ENCODE data around the gene ZNF511.
A peak's percentile ranks its signal among the peaks of the same experiment; 100 is the strongest.
"Not testable (repeated sequence)": the region's sequence is repeated elsewhere in the genome, so short reads cannot be mapped to it uniquely, and the experiment has no call there.

ZNF511 gene

DNA sequence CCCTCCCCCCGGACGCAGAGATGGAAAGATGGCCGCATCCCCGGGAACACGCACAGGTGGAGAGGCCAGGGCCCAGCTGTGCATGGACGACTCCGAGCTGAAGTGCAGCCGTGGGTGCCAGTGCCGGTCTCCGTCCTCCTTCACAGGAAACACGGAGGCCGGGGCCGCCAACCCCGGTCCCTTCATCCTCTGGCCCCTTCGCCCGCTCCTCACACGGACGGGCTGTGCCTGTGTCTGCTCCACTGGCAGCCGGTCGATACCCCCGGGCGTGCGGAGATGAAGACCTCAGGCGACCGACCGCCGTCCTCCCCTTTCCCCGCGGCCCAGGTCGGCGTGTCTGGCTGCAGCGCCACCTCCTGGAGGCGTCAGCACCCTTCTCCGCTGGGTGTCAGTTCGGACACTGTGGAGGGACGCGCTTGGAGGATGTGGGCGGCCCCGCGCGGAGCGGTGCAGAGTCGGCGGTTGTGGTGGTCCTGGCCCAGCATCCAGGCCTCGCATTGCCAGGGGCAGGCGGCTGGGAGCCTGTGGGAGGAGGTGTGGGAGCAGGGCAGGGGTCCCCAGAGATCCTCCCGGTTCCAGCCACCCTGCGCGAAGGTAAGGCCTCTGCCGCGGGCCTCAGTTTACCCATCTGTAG is 9.9 kb downstream of the ZNF511 start:
- Histone ChIP-seq H3F3A (ENCODE audit: control insufficient read depth, insufficient read depth) (no peaks in the 10 kb centered on the region), H3K4me2 (ENCODE audit: low read length) (peak overlapping the region; percentile 68), H4K20me1 (ENCODE audit: control insufficient read depth, insufficient read depth, low read depth, low read length) (no peaks in the 10 kb centered on the region), H3K27ac (ENCODE audit: low read depth, low read length) (no peak overlapping the region), H3K79me2 (ENCODE audit: control insufficient read depth, low read length) (no peaks in the 10 kb centered on the region), H3K9me3 (ENCODE audit: control insufficient read depth, insufficient read depth, low read length) (peaks cover 3% of the 10 kb centered on the region; the same call in 1 of the 2 replicates), H3K4me1 (ENCODE audit: control insufficient read depth, low read length) (peaks cover 10% of the 10 kb centered on the region), H3K36me3 (ENCODE audit: control insufficient read depth, low read length) (no peaks in the 10 kb centered on the region), H3K9me2 (replicated peaks; ENCODE audit: control insufficient read depth, low read length) (no peaks in the 10 kb centered on the region), H3K27me3 (ENCODE audit: control insufficient read depth, low read length) (no peaks in the 10 kb centered on the region), H3K4me3 (ENCODE audit: low read length) (peak overlapping the region; percentile 54)
- TF ChIP-seq EZH2phosphoT487 (IDR thresholded peaks at IDR 0.05; ENCODE audit: borderline replicate concordance, low read length) (no peak), CTCF (IDR thresholded peaks at IDR 0.05; ENCODE audit: low read depth, low read length, poor library complexity, severe bottlenecking) (peak; percentile 83)

DNA sequence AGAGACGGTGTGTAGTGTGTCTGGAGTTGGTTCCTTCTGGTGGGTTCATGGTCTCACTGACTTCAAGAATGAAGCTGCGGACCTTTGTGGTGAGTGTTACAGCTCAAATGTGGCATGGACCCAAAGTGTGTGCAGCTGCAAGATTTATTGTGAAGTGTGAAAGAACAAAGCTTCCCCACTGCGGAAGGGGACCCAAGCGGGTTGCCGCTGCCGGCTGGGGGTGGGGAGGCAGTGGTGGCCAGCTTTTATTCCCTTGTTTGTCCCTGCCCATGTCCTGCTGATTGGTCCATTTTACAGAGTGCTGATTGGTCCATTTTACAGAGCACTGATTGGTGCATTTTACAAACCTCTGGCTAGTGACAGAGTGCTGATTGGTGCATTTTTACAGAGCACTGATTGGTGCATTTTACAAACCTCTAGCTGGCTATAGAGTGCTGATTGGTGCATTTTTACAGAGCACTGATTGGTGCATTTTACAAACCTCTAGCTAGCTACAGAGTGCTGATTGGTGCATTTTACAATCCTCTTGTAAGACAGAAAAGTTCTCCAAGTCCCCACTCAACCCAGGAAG is 12.2 kb downstream of the ZNF511 start:
- not testable (repeated sequence) for H3K4me2 ChIP-seq (ENCODE audit: low read length); H3K4me1 ChIP-seq (ENCODE audit: control insufficient read depth, low read length); H3K27ac ChIP-seq (ENCODE audit: low read depth, low read length); H3F3A ChIP-seq (ENCODE audit: control insufficient read depth, insufficient read depth); H3K9me2 ChIP-seq (replicated peaks; ENCODE audit: control insufficient read depth, low read length); H3K36me3 ChIP-seq (ENCODE audit: control insufficient read depth, low read length); H3K79me2 ChIP-seq (ENCODE audit: control insufficient read depth, low read length); H3K9me3 ChIP-seq (ENCODE audit: control insufficient read depth, insufficient read depth, low read length); H3K27me3 ChIP-seq (ENCODE audit: control insufficient read depth, low read length); H3K4me3 ChIP-seq (ENCODE audit: low read length); H4K20me1 ChIP-seq (ENCODE audit: control insufficient read depth, insufficient read depth, low read depth, low read length)

- not testable (repeated sequence) for H3K79me2 ChIP-seq (ENCODE audit: control insufficient read depth, low read length); H3F3A ChIP-seq (ENCODE audit: control insufficient read depth, insufficient read depth); H4K20me1 ChIP-seq (ENCODE audit: control insufficient read depth, insufficient read depth, low read depth, low read length); H3K36me3 ChIP-seq (ENCODE audit: control insufficient read depth, low read length); H3K4me3 ChIP-seq (ENCODE audit: low read length); H3K4me1 ChIP-seq (ENCODE audit: control insufficient read depth, low read length); H3K27ac ChIP-seq (ENCODE audit: low read depth, low read length); H3K4me2 ChIP-seq (ENCODE audit: low read length); H3K9me3 ChIP-seq (ENCODE audit: control insufficient read depth, insufficient read depth, low read length); H3K9me2 ChIP-seq (replicated peaks; ENCODE audit: control insufficient read depth, low read length)
- peaks cover 14% of the 10 kb centered on the region for H3K27me3 ChIP-seq (ENCODE audit: control insufficient read depth, low read length)
Measured at GRCh38 chr10:133322064-133322709, 13.5 kb downstream of the ZNF511 start.

DNA sequence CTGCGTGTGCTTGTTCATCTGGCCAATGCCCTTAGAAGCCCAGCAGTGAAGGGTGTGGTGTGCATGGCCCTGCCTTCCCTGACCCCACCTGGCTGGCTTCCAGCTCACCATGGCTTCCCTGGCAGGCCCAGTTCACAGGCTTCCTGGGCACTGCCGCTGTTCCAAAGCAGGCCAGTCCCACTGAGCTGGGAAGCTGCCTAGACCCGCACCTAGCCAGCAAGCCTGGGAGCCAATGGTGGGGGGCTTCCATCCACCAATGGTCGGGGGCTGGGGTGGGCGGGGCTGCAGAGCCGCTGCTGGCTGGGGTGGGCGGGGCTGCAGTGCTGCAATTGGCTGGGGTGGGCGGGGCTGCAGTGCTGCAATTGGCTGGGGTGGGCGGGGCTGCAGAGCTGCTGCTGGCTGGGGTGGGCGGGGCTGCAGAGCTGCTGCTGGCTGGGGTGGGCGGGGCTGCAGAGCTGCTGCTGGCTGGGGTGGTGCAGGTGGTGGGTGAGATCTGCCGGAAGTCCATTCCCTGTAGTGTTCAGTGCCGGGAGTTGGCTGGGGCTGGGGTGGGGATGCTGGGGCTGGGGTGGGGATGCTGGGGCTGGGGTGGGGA is 15.6 kb downstream of the ZNF511 start:
- Histone ChIP-seq H3K36me3 (ENCODE audit: control insufficient read depth, low read length) (no peaks in the 10 kb centered on the region), H4K20me1 (ENCODE audit: control insufficient read depth, insufficient read depth, low read depth, low read length) (no peaks in the 10 kb centered on the region), H3K9me3 (ENCODE audit: control insufficient read depth, insufficient read depth, low read length) (peaks cover 3% of the 10 kb centered on the region; the same call in 1 of the 2 replicates), H3K79me2 (ENCODE audit: control insufficient read depth, low read length) (no peaks in the 10 kb centered on the region), H3K4me1 (ENCODE audit: control insufficient read depth, low read length) (peaks cover 4% of the 10 kb centered on the region), H3K27me3 (ENCODE audit: control insufficient read depth, low read length) (peaks cover 26% of the 10 kb centered on the region), H3K9me2 (replicated peaks; ENCODE audit: control insufficient read depth, low read length) (no peaks in the 10 kb centered on the region), H3F3A (ENCODE audit: control insufficient read depth, insufficient read depth) (0 out of 2 replicates have a peak, but pooled peaks cover 3% of the 10 kb centered on the region), H3K4me2 (ENCODE audit: low read length) (peak overlapping the region; percentile 21; the same call in 1 of the 2 replicates), H3K4me3 (ENCODE audit: low read length) (no peak overlapping the region), H3K27ac (ENCODE audit: low read depth, low read length) (no peak overlapping the region)
- TF ChIP-seq CTCF (IDR thresholded peaks at IDR 0.05; ENCODE audit: low read depth, low read length, poor library complexity, severe bottlenecking) (no peak), EZH2phosphoT487 (IDR thresholded peaks at IDR 0.05; ENCODE audit: borderline replicate concordance, low read length) (no peak)

Data from DOHH2 (cell line).